HepG2 (cell line): ENCODE results near the gene AGAP6. TPM values are rescaled to one million over a fixed set of nuclear protein-coding genes. Genes with fewer than 3 reads are reported as not detected.
A peak's percentile ranks its signal among the peaks of the same experiment; 100 is the strongest.

Source experiments
- CREB3 ChIP-seq: sonication (generic); formaldehyde crosslinking; IDR thresholded peaks from 2 replicates; pipeline ENCODE4 v1.5.0; 2020; ENCODE audit warnings: missing genetic modification reagents
- ELF4 ChIP-seq: sonication (generic); formaldehyde crosslinking; IDR thresholded peaks from 2 replicates; pipeline ENCODE4 v1.5.0; 2020; ENCODE audit warnings: missing genetic modification reagents, mild to moderate bottlenecking, moderate library complexity, borderline replicate concordance
- FOXC1 ChIP-seq: sonication (generic); formaldehyde crosslinking; IDR thresholded peaks from 2 replicates; pipeline ENCODE4 v1.8.0; 2022; ENCODE audit warnings: mild to moderate bottlenecking, missing genetic modification reagents, borderline replicate concordance
- HBP1 ChIP-seq: IDR thresholded peaks from 2 replicates; pipeline ENCODE4 v1.6.1; 2016; ENCODE audit warnings: low read depth, control low read depth
- HINFP ChIP-seq: sonication (generic); formaldehyde crosslinking; IDR thresholded peaks from 2 replicates; pipeline ENCODE4 v1.4.0; 2020; ENCODE audit warnings: low read depth, mild to moderate bottlenecking, missing genetic modification reagents
- HMGXB3 ChIP-seq: sonication (generic); formaldehyde crosslinking; IDR thresholded peaks from 2 replicates; pipeline ENCODE4 v1.4.0; 2020; ENCODE audit warnings: missing genetic modification reagents, borderline replicate concordance
- HNF1A ChIP-seq, 2 experiments: sonication (generic) in 1 of 2; formaldehyde crosslinking in 1 of 2; IDR thresholded peaks; 2 replicates each; pipeline versions ENCODE4 v1.4.0 to v1.6.1; 2016 to 2020; ENCODE audit warnings: borderline replicate concordance in 1 of 2, low read depth in 1 of 2, mild to moderate bottlenecking in 1 of 2, missing genetic modification reagents in 1 of 2
- MXI1 ChIP-seq: IDR thresholded peaks from 3 replicates; pipeline ENCODE4 v1.6.1; 2012; ENCODE audit warnings: low read depth, low read length, inconsistent platforms, borderline replicate concordance
- SPEN ChIP-seq: sonication (generic); formaldehyde crosslinking; IDR thresholded peaks from 2 replicates; pipeline ENCODE4 v1.5.1; 2020; ENCODE audit warnings: low read depth, mild to moderate bottlenecking, missing genetic modification reagents
- YEATS4 ChIP-seq: sonication (generic); formaldehyde crosslinking; IDR thresholded peaks from 2 replicates; pipeline ENCODE4 v1.4.0; 2020; ENCODE audit warnings: missing genetic modification reagents, borderline replicate concordance
- ZNF510 ChIP-seq: sonication (generic); formaldehyde crosslinking; IDR thresholded peaks from 2 replicates; pipeline ENCODE4 v1.4.0; 2020; ENCODE audit warnings: low read depth, mild to moderate bottlenecking, missing genetic modification reagents
- ZNF564 ChIP-seq: sonication (generic); formaldehyde crosslinking; IDR thresholded peaks from 2 replicates; pipeline ENCODE4 v1.8.1; 2023; ENCODE audit warnings: mild to moderate bottlenecking, missing genetic modification reagents
- ZNF678 ChIP-seq: sonication (generic); formaldehyde crosslinking; IDR thresholded peaks from 2 replicates; pipeline ENCODE4 v1.4.0; 2020; ENCODE audit warnings: mild to moderate bottlenecking, missing genetic modification reagents
- polyA plus RNA-seq, 8 experiments: library from polyadenylated mRNA; depleted of rRNA in 3 of 8; stranded (reverse) in 7 of 8; unstranded in 1 of 8; fragments of >200 nt; fragmentation: Illumina TruSeq in 4 of 8; extraction: Trizol in 4 of 8; gene quantifications; 2 replicates each; pipeline versions ENCODE4 v1.2.1 to v1.2.3, GENCODE V29; 2011 to 2016; ENCODE audit warnings: low read depth in 4 of 8, missing spikeins in 1 of 8, mixed read lengths in 1 of 8; ENCODE audit not compliant: insufficient read depth in 1 of 8
- total RNA-seq, 5 experiments: library from RNA; depleted of rRNA; stranded (reverse); fragments of >200 nt; fragmentation: Illumina TruSeq; extraction: Trizol; gene quantifications; 2 replicates each; pipeline ENCODE4 v1.2.3, GENCODE V29; 2016; ENCODE audit warnings: low read depth in 1 of 5

The AGAP6 gene
- total and polyA plus RNA-seq, 2 of the 13 experiments (the other 11 are each of a cell fraction or from before 2014, with no cell fraction given), result 7.7 to 19.5 TPM

GRCh38 chr10:49941447-49942338, 46.5 kb upstream of the AGAP6 start, which contains the start of the genes PARG and TIMM23B (continued):
- peak; percentile 62; the same call in 1 of the 2 replicates for TF ChIP-seq CREB3 (CRISPR knock-in tag)
- peak; percentile 47; the same call in 1 of the 2 replicates for TF ChIP-seq FOXC1 (CRISPR knock-in tag)
- TF ChIP-seq ZNF564, result peak; percentile 66; the same call in 1 of the 2 replicates
- peak; percentile 75; the same call in 1 of the 2 replicates for TF ChIP-seq HMGXB3 (CRISPR knock-in tag)
- peak; percentile 48; the same call in 1 of the 3 replicates for TF ChIP-seq MXI1
- TF ChIP-seq HINFP (CRISPR knock-in tag), result peak; percentile 71; the same call in 1 of the 2 replicates
- TF ChIP-seq SPEN (CRISPR knock-in tag), result peak; percentile 97
- 0 out of 2 replicates have a peak, but pooled peaks have one; percentile 46 for TF ChIP-seq ZNF678 (CRISPR knock-in tag)
- peak; percentile 78 for TF ChIP-seq ELF4 (CRISPR knock-in tag)
- peak; percentile 84; the same call in 1 of the 2 replicates for TF ChIP-seq YEATS4
- TF ChIP-seq HNF1A (IDR thresholded peaks at IDR 0.05; ENCODE audit: low read depth), result 0 out of 2 replicates have a peak, but pooled peaks have one; percentile 13
- TF ChIP-seq HNF1A (CRISPR knock-in tag; IDR thresholded peaks at IDR 0.05; ENCODE audit: borderline replicate concordance), result peak; percentile 38; the same call in 1 of the 2 replicates
- peak; percentile 89 for TF ChIP-seq HBP1 (CRISPR knock-in tag)
- peak; percentile 59; the same call in 1 of the 2 replicates for TF ChIP-seq ZNF510
